NOMO-1 (cell line): ENCODE measurements around the gene KCNAB1.

Source experiments
- DNase-seq, 2 experiments: peaks; one replicate each; lab custom pipeline; 2025; ENCODE audit not compliant: unreplicated experiment in 2 of 2; lab: John Stamatoyannopoulos, UW

KCNAB1 gene

DNA sequence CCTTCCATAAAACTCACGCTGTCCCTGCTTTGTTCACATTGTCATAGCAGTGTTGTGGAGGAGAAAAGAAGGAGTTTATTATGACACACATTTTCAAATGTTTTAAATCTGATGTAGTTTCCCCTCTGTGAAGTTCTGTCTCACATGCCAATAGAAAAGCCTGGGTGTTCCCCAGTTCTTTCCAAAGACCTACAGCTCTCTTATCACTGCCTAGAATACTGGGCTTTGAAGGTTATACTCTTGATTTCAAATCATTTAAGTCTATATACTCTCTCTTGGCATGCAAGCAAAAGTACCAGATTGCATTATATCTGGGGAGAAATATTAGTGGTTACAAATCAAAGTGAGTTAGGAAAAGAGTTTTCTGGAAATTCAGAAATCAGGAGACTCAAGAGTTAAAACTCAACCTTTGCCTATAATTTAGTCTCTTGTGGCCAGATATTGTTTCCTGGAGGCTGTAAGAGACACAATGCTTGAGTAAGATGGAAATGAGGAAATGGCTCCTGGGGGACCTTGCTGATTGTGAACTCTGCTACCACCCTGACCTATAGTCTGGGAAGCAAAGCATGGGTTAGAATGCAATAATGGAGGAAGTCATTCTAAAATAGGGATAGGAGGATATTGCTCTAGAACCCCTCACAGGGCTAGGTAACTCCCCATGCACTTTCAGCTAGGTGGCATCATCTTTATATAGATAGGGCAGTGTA, 182.8 kb downstream of the KCNAB1 start:
- DNase-seq, result peak; percentile 70 to 89

- no peak for DNase-seq
Observed at GRCh38 chr3:156304406-156304805, 184.0 kb downstream of the KCNAB1 start.

DNA sequence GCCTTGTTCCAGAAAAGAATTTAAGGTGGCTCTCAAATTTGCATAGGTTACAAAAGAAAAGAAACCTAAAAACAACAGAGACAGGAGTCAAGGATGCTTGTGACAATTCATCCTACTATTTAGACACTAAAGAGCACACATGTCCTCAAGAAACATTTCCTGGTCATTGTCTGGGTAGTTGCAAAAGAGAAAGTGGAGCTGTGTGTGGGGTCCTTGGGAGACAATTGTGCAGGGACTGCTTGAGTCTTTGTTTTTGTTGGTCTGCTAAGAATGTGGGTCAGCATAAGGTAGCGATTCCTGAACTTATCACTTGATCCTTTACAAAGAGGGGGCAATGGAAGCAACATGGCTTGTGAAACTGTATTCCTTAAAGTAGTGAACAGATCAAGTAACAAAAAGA, 185.3 kb downstream of the KCNAB1 start:
- DNase-seq, result no peak

DNA sequence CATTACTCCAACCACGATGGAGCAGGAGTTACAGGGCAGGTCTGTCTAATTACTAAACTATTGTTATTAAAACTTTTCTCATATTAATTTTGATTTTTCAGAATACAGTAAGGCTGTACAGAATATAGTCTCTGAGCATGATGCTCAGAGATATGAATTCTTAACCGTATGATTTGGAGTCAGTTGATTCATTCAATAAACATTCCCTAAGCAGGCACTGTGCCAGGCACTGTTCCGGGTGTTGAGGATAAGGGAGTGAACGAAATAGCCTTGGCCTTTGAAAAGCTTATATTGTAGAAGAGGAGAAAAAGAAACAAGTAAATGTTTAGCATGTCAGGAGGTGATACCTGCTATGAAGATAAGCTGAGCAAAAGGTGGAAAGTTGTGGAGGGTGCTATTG, 187.3 kb downstream of the KCNAB1 start:
- no peak for DNase-seq

- no peak for DNase-seq
Observed at GRCh38 chr3:156311431-156311830, 191.1 kb downstream of the KCNAB1 start.

DNA sequence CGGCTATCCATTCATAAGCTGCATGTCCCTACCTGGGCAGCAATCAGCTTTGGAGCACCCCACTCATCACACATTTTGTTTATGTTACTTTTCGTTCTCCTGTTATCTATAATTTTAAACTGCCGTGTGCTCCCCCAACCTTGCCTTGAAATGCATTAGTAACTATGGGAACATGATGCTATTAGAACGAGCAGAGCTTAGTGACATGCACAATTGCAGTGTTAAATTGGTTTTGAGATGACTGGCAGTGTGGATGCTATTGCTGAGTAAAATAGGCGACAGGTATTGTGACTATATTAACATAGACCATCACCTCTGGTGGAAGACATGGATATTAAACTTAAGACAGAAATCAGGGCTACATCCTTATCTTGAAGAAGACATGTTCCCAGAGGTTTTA, 191.6 kb downstream of the KCNAB1 start:
- no peak for DNase-seq

- DNase-seq, result no peak
Observed at GRCh38 chr3:156316076-156316475, 195.7 kb downstream of the KCNAB1 start.

DNA sequence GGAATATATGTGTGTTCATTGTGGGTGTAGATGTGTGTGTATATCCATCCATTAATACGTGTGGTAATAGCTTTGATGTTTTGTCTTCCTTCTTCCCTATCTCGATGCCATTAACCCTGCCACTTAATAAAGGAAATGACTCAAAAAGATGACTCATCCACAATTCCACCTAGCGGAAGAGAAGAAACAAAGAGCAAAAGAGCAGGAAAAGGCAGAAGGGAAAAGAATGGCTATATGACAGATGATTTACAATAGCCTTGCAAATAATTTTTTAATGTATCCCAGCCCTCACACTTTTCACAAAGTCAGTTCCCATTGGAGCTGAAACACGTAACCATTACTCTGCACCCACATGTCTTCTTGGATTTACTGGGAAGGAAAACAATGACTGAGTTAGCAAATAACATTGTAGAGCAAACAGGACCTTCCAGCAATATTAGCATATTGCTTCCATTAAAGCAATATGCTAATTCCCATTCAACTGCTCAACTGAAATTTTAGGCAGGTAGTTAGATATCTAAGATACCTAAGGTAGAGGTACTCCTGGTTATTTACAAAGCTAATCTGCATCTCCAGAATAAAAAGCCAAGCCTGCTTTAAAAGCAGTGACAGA, 197.2 kb downstream of the KCNAB1 start:
- DNase-seq, result peak in 1 of 2 experiments; percentile 33

GRCh38 chr3:156321945-156322344, 201.6 kb downstream of the KCNAB1 start:
- no peak for DNase-seq

- peak in 1 of 2 experiments; percentile 61 for DNase-seq
Observed at GRCh38 chr3:156323466-156323865, 203.1 kb downstream of the KCNAB1 start.

DNA sequence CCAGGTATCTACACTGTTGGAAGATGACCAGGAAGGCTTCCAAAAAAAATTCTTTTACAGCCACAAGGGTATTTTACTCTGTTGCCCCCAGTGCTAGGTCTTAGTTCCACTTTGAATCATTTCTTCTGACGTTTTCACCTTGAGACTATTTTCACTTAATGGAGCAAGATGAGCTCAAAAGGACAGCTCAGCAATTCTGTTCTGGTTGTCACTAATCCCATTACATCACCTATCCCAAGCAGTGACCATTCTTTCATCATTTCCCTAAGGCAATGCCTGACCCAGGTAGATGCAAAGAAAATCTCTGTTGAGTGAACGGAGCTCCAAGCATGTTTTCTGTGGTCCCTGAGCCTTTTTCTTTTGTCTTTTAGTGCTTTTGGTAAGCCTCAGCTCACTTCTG, 210.0 kb downstream of the KCNAB1 start:
- no peak for DNase-seq

- no peak for DNase-seq
Observed at GRCh38 chr3:156332304-156332703, 211.9 kb downstream of the KCNAB1 start.

- no peak for DNase-seq
Observed at GRCh38 chr3:156334841-156335545, 214.6 kb downstream of the KCNAB1 start.

GRCh38 chr3:156339491-156339890, 219.1 kb downstream of the KCNAB1 start:
- DNase-seq, result no peak

- DNase-seq, result no peak
Observed at GRCh38 chr3:156341332-156341731, 221.0 kb downstream of the KCNAB1 start.

- DNase-seq, result peak; percentile 65 to 72
Observed at GRCh38 chr3:156341831-156342416, 221.5 kb downstream of the KCNAB1 start.

- no peak for DNase-seq
Observed at GRCh38 chr3:156344215-156344614, 223.8 kb downstream of the KCNAB1 start.

- DNase-seq, result no peak
Observed at GRCh38 chr3:156349111-156349510, 228.7 kb downstream of the KCNAB1 start.

DNA sequence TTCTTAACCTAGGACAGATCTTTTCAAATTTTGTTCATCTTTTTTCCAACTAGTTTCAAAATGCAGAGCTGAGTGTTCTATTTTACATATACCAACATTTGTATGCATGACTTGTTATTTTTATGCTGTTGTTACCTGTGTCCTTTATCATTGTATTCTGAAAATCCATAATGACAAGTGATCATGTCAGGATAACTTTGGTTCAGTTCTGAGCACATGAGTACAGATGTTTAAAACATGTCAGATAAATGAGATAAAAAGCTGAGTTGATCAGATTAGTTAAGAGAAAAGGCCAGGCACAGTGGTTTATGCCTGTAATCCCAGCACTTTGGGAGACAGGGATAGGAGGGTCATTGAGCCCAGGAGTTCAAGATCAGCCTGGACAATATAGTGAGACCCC, 229.6 kb downstream of the KCNAB1 start:
- DNase-seq, result no peak

DNA sequence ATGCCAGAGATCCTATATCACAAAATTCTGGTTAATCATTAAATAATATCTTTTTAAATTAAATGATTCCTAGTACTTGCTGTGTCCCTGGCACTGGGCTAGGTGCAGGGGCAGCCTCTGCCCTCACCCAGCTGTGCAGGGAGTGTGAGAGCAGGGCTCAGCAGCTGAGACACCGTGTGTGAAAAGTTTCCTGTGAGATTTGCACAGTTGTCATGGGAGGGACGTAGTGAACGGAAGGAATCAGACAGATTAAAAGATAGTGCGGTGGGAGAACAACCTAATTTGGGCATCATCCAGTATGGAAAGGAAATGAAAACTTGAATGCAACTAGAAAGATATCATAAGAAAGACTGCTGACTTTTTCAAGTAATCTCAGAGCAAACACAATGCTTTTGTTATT, 230.4 kb downstream of the KCNAB1 start:
- DNase-seq, result no peak

DNA sequence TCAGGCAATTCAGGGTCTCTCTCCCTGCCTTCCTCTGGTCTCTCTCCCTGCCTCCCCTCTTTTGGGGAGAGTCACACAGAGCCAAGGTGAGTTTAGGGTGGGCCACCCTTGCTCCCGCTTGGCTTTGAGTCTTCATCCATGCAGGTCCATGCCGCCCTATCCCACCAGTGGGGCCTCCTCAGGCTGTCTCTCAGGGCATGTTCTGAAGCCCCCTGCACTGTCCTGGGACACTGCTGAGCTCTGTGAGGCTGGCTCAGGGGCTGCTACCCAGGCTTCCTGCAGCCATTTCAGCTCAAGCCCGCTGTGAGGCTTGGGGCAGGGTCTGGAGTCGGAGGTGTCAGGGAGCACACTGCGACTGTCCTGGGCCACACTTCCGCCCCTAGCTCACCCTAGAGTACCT, 231.4 kb downstream of the KCNAB1 start:
- no peak for DNase-seq

DNA sequence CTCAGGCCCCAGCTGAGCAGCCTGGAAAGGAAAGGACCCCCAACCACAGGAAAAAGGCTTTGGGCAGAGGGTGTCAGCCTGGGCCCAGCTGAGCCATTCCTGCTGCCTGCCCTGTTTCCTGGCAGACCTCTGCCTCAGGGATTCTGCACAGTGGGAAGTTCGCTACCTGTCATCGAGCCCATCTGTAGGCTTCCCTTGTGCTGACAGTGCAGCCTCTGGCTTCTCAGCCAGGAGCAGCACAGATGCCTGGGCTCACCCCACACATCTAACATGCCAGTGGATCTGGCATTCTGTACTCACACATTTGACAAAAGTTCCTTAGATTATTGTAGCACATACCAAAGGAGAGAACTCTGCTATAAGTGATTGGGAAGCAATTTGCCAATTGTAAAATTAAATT, 232.3 kb downstream of the KCNAB1 start:
- DNase-seq, result no peak
